ENCODE results near the gene CITED1.

The CITED1 gene

GRCh38 chrX:72306085-72306801, 529 bp upstream of the CITED1 start:
- TF ChIP-seq JUND (IDR thresholded peaks at IDR 0.05; ENCODE audit: low read depth): no peak
- in situ Hi-C loops (cut with HindIII; ENCODE audit: low pct_unique_long_range_greater_than_20kb, low sequenced_read_pairs): no loop called here
- no peak for DNase-seq (ENCODE audit: low read depth in 1 of 2, low spot score in 1 of 2)

DNA sequence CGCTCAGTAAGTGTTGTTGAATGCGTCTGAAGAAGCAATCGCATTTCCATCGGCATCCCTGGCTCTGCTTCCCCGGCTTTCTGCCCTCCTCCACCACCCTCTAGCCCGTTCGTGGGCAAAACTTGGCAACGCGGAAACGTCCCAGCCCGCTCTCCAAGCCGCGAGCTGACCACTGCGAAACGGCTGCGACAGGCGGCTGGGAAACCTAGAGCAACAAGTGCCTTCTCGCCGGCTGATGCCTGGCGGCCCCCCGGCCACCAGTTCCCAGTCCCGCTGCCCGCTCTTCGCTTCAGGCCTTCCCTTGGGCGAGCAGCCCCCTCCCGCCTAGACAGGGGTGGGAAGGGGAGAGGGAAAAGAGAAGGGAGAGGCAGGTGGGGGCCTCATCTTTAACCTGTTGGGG, 837 bp downstream of the CITED1 start:
- DNase-seq (ENCODE audit: low read depth in 1 of 2, low spot score in 1 of 2): no peak
- TF ChIP-seq JUND (IDR thresholded peaks at IDR 0.05; ENCODE audit: low read depth): no peak
- in situ Hi-C loops (cut with HindIII; ENCODE audit: low pct_unique_long_range_greater_than_20kb, low sequenced_read_pairs): no loop called here

- TF ChIP-seq JUND (IDR thresholded peaks at IDR 0.05; ENCODE audit: low read depth): no peak
- in situ Hi-C loops (cut with HindIII; ENCODE audit: low pct_unique_long_range_greater_than_20kb, low sequenced_read_pairs): no loop called here
- DNase-seq (ENCODE audit: low read depth in 1 of 2, low spot score in 1 of 2): no peak
Measured at GRCh38 chrX:72301781-72302180, 3.9 kb downstream of the CITED1 start.

- no peak for TF ChIP-seq JUND (IDR thresholded peaks at IDR 0.05; ENCODE audit: low read depth)
- no peak for DNase-seq (ENCODE audit: low read depth in 1 of 2, low spot score in 1 of 2)
- in situ Hi-C loops (cut with HindIII; ENCODE audit: low pct_unique_long_range_greater_than_20kb, low sequenced_read_pairs): no loop called here
Measured at GRCh38 chrX:72299891-72300630, 5.7 kb downstream of the CITED1 start.

- no peak for TF ChIP-seq JUND (IDR thresholded peaks at IDR 0.05; ENCODE audit: low read depth)
- in situ Hi-C loops (cut with HindIII; ENCODE audit: low pct_unique_long_range_greater_than_20kb, low sequenced_read_pairs): no loop called here
- no peak for DNase-seq (ENCODE audit: low read depth in 1 of 2, low spot score in 1 of 2)
Measured at GRCh38 chrX:72297953-72298730, 7.6 kb downstream of the CITED1 start.

DNA sequence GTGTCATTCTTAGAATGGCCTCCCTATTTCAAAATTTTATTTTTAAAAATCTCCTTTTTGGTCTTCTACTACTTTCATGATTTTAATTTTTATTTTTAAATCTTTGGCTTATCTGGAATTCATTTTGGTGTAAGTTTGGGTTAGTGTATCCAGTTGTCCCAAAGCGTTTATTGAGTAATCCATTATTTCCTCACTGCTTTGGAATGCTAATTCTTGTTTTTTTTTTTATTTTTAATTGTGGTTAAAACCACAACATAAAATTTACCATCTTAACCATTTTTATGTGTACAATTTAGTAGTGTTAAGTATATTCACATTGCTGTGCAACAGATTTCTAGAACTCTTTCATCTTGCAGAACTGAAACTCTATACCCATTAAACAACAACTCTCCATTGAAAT, 8.7 kb downstream of the CITED1 start:
- no peak for TF ChIP-seq JUND (IDR thresholded peaks at IDR 0.05; ENCODE audit: low read depth)
- in situ Hi-C loops (cut with HindIII; ENCODE audit: low pct_unique_long_range_greater_than_20kb, low sequenced_read_pairs): no loop called here
- DNase-seq (ENCODE audit: low read depth in 1 of 2, low spot score in 1 of 2): no peak

- no peak for TF ChIP-seq JUND (IDR thresholded peaks at IDR 0.05; ENCODE audit: low read depth)
- no peak for DNase-seq (ENCODE audit: low read depth in 1 of 2, low spot score in 1 of 2)
- in situ Hi-C loops (cut with HindIII; ENCODE audit: low pct_unique_long_range_greater_than_20kb, low sequenced_read_pairs): no loop called here
Measured at GRCh38 chrX:72295745-72296144, 10.0 kb downstream of the CITED1 start.

- in situ Hi-C loops (cut with HindIII; ENCODE audit: low pct_unique_long_range_greater_than_20kb, low sequenced_read_pairs): no loop called here
- no peak for DNase-seq (ENCODE audit: low read depth in 1 of 2, low spot score in 1 of 2)
- TF ChIP-seq JUND (IDR thresholded peaks at IDR 0.05; ENCODE audit: low read depth): no peak
Measured at GRCh38 chrX:72294497-72294896, 11.2 kb downstream of the CITED1 start.

DNA sequence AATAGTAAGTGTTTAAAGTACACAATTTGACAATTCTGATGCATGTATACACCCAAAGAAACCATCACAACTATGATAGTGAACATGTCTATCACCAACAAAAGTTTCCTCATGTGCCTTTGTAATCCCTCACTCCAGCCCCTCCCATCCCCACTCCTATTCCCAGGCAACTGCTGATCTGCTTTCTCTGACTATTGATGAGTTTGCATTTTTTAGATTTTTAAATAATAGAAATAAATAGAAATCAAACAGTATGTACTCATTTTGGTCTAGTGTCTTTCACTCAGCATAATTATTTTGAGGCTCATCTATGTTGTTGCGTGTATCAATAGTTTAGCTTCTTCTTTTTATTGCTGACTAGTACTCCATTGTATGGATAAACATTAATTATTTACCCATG, 23.4 kb downstream of the CITED1 start:
- no peak for TF ChIP-seq JUND (IDR thresholded peaks at IDR 0.05; ENCODE audit: low read depth)
- DNase-seq (ENCODE audit: low read depth in 1 of 2, low spot score in 1 of 2): no peak
- in situ Hi-C loops (cut with HindIII; ENCODE audit: low pct_unique_long_range_greater_than_20kb, low sequenced_read_pairs): no loop called here

DNA sequence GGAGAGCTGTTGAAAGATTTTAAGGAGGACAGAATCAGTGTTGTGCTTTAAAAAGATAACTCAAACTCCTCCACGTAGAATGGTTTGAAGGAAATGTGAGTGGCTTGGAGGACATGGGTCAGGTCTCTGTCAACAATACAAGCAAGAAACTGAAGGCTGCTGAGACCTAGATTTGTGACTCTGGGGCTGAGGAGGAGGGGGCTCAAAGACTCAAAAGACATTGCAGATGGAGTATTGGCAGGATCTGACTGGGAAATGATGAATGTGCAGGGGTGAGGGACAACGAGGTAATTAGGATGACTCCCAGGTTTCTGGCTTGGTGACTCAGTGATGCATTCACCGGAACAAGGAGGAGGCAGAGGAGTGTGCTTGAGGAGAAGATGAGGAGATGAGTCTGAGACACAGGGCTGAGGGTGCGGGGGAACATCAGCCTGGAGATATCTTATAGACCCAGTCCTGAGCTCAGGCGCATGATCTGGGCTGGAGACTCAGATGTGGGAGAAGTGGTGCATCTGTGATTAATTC, 25.3 kb downstream of the CITED1 start:
- TF ChIP-seq JUND (IDR thresholded peaks at IDR 0.05; ENCODE audit: low read depth): no peak
- DNase-seq (ENCODE audit: low read depth in 1 of 2, low spot score in 1 of 2): no peak
- in situ Hi-C loops (cut with HindIII; ENCODE audit: low pct_unique_long_range_greater_than_20kb, low sequenced_read_pairs): no loop called here

GRCh38 chrX:72276478-72276953, 29.2 kb downstream of the CITED1 start:
- in situ Hi-C loops (cut with HindIII; ENCODE audit: low pct_unique_long_range_greater_than_20kb, low sequenced_read_pairs): no loop called here
- no peak for DNase-seq (ENCODE audit: low read depth in 1 of 2, low spot score in 1 of 2)
- TF ChIP-seq JUND (IDR thresholded peaks at IDR 0.05; ENCODE audit: low read depth): no peak

DNA sequence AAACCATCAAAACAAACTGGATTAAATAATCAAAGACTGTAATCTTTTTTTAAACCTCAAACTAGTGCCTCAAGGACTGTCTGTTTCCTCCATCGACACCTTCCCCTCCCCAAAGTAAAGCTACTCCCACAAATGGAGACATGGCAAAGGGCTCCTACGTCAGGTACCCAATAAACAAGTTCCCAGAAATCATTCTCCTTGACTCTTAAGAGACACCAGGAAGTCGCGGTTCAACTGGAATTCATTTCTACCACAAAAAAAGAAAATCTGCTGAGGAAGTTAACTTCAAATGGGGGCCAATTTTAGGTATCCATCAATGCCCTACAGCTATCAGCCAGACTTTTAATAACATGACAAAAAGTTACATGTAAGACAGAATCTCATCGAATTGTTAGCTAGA, 31.2 kb downstream of the CITED1 start:
- no peak for DNase-seq (ENCODE audit: low read depth in 1 of 2, low spot score in 1 of 2)
- TF ChIP-seq JUND (IDR thresholded peaks at IDR 0.05; ENCODE audit: low read depth): no peak
- in situ Hi-C loops (cut with HindIII; ENCODE audit: low pct_unique_long_range_greater_than_20kb, low sequenced_read_pairs): no loop called here
